GM12878 (cell line): ENCODE results near the gene C2CD5. TPM values are rescaled to one million over a fixed set of nuclear protein-coding genes. Genes with fewer than 3 reads are reported as not detected.
A peak's percentile ranks its signal among the peaks of the same experiment; 100 is the strongest.

Experiments used
- ATAC-seq: fragments of 200-7000 bp; cut with Tn5 transposase; 3 replicates; pipeline ENCODE4 v1.9.1; 2020; ENCODE audit warnings: mild to moderate bottlenecking, moderate library complexity
- BruUV-seq: library from RNA; stranded (reverse); fragments of 400-500 nt; replicated peaks from 2 replicates; lab custom pipeline; 2021; lab: Mats Ljungman, UMichigan
- CTCF ChIA-PET: fragments of 300-600 bp; sonication (Branson Sonifier 250); formaldehyde crosslinking; extraction: SDS; loops from one replicate; lab custom pipeline; 2021; ENCODE audit warnings: inconsistent platforms; lab: Yijun Ruan, JAX
- POLR2A ChIA-PET: fragments of 350-600 bp; formaldehyde crosslinking; extraction: SDS; loops from one replicate; lab custom pipeline; 2021; ENCODE audit warnings: inconsistent platforms; lab: Charles Lee
- RAD21 ChIA-PET: fragments of 300-600 bp; sonication (Branson Sonifier 250); formaldehyde crosslinking; loops from one replicate; lab custom pipeline; 2023; ENCODE audit warnings: antibody characterized with exemption; ENCODE audit not compliant: unreplicated experiment; lab: Charles Lee
- SMC1A ChIA-PET: fragments of 300-600 bp; sonication (Branson Sonifier 250); formaldehyde crosslinking; loops from one replicate; lab custom pipeline; 2023; ENCODE audit not compliant: unreplicated experiment, uncharacterized antibody; lab: Charles Lee
- DNase-seq: peaks from one replicate; pipeline ENCODE4 v3.0.0-alpha.2; 2011; ENCODE audit warnings: low read depth, low spot score
- FAIRE-seq: peaks from 3 replicates; lab custom pipeline; 2011; peaks lifted over from hg19 to GRCh38; lab: Jason Lieb, UNC
- H2AFZ ChIP-seq: 2 replicates; pipeline ENCODE4 v1.6.0; 2011; ENCODE audit warnings: low read depth, low read length, control low read depth; ENCODE audit not compliant: control insufficient read depth
- H3K27ac ChIP-seq: 2 replicates; pipeline ENCODE4 v1.5.1; 2011; ENCODE audit warnings: control low read depth; ENCODE audit not compliant: control insufficient read depth, insufficient read depth
- H3K27me3 ChIP-seq, 2 experiments: replicated peaks in 1 of 2; 2 replicates each; pipeline versions ENCODE4 v1.6.0 to v1.6.1; 2011; ENCODE audit warnings: low read length in 1 of 2; ENCODE audit not compliant: control insufficient read depth in 2 of 2, insufficient read depth in 2 of 2
- H3K36me3 ChIP-seq, 2 experiments: 2 replicates each; pipeline ENCODE4 v1.5.1; 2011; ENCODE audit warnings: low read length in 1 of 2; ENCODE audit not compliant: control insufficient read depth in 2 of 2, insufficient read depth in 2 of 2
- H3K4me1 ChIP-seq: 2 replicates; pipeline ENCODE4 v1.6.1; 2011; ENCODE audit warnings: mild to moderate bottlenecking, low read length, moderate library complexity, mixed read lengths; ENCODE audit not compliant: control insufficient read depth, insufficient read depth
- H3K4me2 ChIP-seq: 2 replicates; pipeline ENCODE4 v1.6.0; 2011; ENCODE audit warnings: control low read depth; ENCODE audit not compliant: control insufficient read depth, insufficient read depth
- H3K4me3 ChIP-seq: fragments of 200-600 bp; sonication (generic); 2 replicates; pipeline ENCODE4 v1.5.1; 2016
- H3K79me2 ChIP-seq: 2 replicates; pipeline ENCODE4 v1.6.0; 2011; ENCODE audit warnings: low read length; ENCODE audit not compliant: control insufficient read depth, insufficient read depth
- H3K9ac ChIP-seq: 2 replicates; pipeline ENCODE4 v1.8.0; 2011; ENCODE audit warnings: low read length, control low read depth, mixed read lengths; ENCODE audit not compliant: control insufficient read depth, insufficient read depth
- H3K9me3 ChIP-seq: replicated peaks from 3 replicates; pipeline ENCODE4 v1.5.1; 2011; ENCODE audit warnings: mild to moderate bottlenecking, low read length; ENCODE audit not compliant: control insufficient read depth, insufficient read depth
- H4K20me1 ChIP-seq: 2 replicates; pipeline ENCODE4 v1.6.0; 2011; ENCODE audit not compliant: control insufficient read depth, insufficient read depth
- ATF2 ChIP-seq: IDR thresholded peaks from 2 replicates; pipeline ENCODE4 v1.6.1; 2012; ENCODE audit warnings: low read length, inconsistent platforms
- ATF7 ChIP-seq: fragments of 450-650 bp; IDR thresholded peaks from 2 replicates; pipeline ENCODE4 v1.6.1; 2016; ENCODE audit warnings: low read depth, mild to moderate bottlenecking
- BHLHE40 ChIP-seq, 2 experiments: fragments of 450-650 bp in 1 of 2; IDR thresholded peaks; 2 replicates each; pipeline ENCODE4 v1.6.1; 2011 to 2017; ENCODE audit warnings: low read depth in 2 of 2, borderline replicate concordance in 1 of 2, improper control_type of control experiment in 1 of 2, low read length in 1 of 2, mild to moderate bottlenecking in 1 of 2
- CBFB ChIP-seq: IDR thresholded peaks from 2 replicates; pipeline ENCODE4 v1.6.1; 2016; ENCODE audit warnings: antibody characterized with exemption, low read depth
- CHD4 ChIP-seq: fragments of 200-600 bp; sonication (generic); IDR thresholded peaks from 2 replicates; pipeline ENCODE4 v1.6.1; 2016; ENCODE audit warnings: mild to moderate bottlenecking
- CREM ChIP-seq: IDR thresholded peaks from 2 replicates; pipeline ENCODE4 v1.6.1; 2014; ENCODE audit warnings: antibody characterized with exemption, low read depth
- EED ChIP-seq: sonication (generic); IDR thresholded peaks from 2 replicates; pipeline ENCODE4 v1.6.1; 2016; ENCODE audit warnings: antibody characterized with exemption, low read depth
- EGR1 ChIP-seq, 2 experiments: IDR thresholded peaks; 1 replicate in 1 of 2; 2 replicates in 1 of 2; pipeline ENCODE4 v1.6.1; 2011 to 2012; ENCODE audit warnings: low read depth in 2 of 2, low read length in 2 of 2, borderline replicate concordance in 1 of 2, mild to moderate bottlenecking in 1 of 2, moderate library complexity in 1 of 2
- FOS ChIP-seq: IDR thresholded peaks from 3 replicates; pipeline ENCODE4 v1.6.1; 2011; ENCODE audit warnings: borderline replicate concordance; ENCODE audit not compliant: insufficient read length; ENCODE audit errors: extremely low read depth
- FOXM1 ChIP-seq: IDR thresholded peaks from 2 replicates; pipeline ENCODE4 v1.6.1; 2012; ENCODE audit warnings: low read depth, mild to moderate bottlenecking, inconsistent platforms, low read length, moderate library complexity
- IRF4 ChIP-seq: IDR thresholded peaks from 2 replicates; pipeline ENCODE4 v1.6.1; 2011; ENCODE audit warnings: low read depth, low read length
- IRF5 ChIP-seq: fragments of 450-650 bp; IDR thresholded peaks from 2 replicates; pipeline ENCODE4 v1.6.1; 2017; ENCODE audit warnings: borderline replicate concordance
- MEF2B ChIP-seq: fragments of 450-650 bp; IDR thresholded peaks from 2 replicates; pipeline ENCODE4 v1.6.1; 2018; ENCODE audit warnings: mild to moderate bottlenecking, moderate library complexity; ENCODE audit not compliant: partially characterized antibody, poor library complexity, severe bottlenecking
- MYC ChIP-seq: IDR thresholded peaks from 2 replicates; pipeline ENCODE4 v1.6.1; 2011; ENCODE audit warnings: mild to moderate bottlenecking, low read length, moderate library complexity, inconsistent platforms; ENCODE audit not compliant: insufficient read depth, insufficient replicate concordance, insufficient read length, severe bottlenecking
- NR2F1 ChIP-seq: fragments of 450-650 bp; conservative IDR thresholded peaks from 2 replicates; pipeline ENCODE4 v1.6.1; 2017; ENCODE audit warnings: mild to moderate bottlenecking
- NRF1 ChIP-seq: conservative IDR thresholded peaks from 2 replicates; pipeline ENCODE4 v1.6.1; 2011; ENCODE audit warnings: mild to moderate bottlenecking, low read depth, low read length, improper control_type of control experiment
- RELB ChIP-seq: fragments of 450-650 bp; IDR thresholded peaks from 2 replicates; pipeline ENCODE4 v1.6.1; 2017; ENCODE audit warnings: low read depth, mild to moderate bottlenecking, moderate library complexity
- RUNX3 ChIP-seq: IDR thresholded peaks from 2 replicates; pipeline ENCODE4 v1.6.1; 2012; ENCODE audit warnings: low read length, inconsistent platforms
- SRF ChIP-seq, 2 experiments: IDR thresholded peaks; 2 replicates each; pipeline ENCODE4 v1.6.1; 2011; ENCODE audit warnings: low read depth in 2 of 2, low read length in 2 of 2, mild to moderate bottlenecking in 1 of 2, moderate library complexity in 1 of 2
- WGBS: methylation state at CpG from one replicate; pipeline ENCODE4 v1.1.6; 2016; ENCODE audit warnings: low lambda C conversion rate; ENCODE audit not compliant: insufficient replicate concordance, insufficient coverage; ENCODE audit errors: missing lambda C conversion rate; 5-methylcytosine and 5-hydroxymethylcytosine counted together
- in situ Hi-C: fragments of 300-500 bp; cut with MboI; formaldehyde crosslinking; loops from 9 replicates; pipeline ENCODE4 v1.14.3; 2018; ENCODE audit warnings: mixed read lengths
- intact Hi-C: fragments of 100-400 bp; cut with micrococcal nuclease; formaldehyde crosslinking; loops from one replicate; pipeline ENCODE4 v1.14.2; 2022; ENCODE audit not compliant: unreplicated experiment
- polyA plus RNA-seq, 11 experiments: library from polyadenylated mRNA; depleted of rRNA in 4 of 11; unstranded in 6 of 11; stranded (reverse) in 5 of 11; fragments of >200 nt; fragmentation: Nextera tagmentation in 4 of 11; fragmentation: Illumina TruSeq in 1 of 11; extraction: Ambion mirVana in 4 of 11; extraction: Trizol in 1 of 11; gene quantifications; 1 replicate in 1 of 11; 2 replicates in 10 of 11; pipeline versions ENCODE4 v1.2.1 to v1.2.3, GENCODE V29; 2011 to 2016; ENCODE audit warnings: inconsistent platforms in 2 of 11, missing spikeins in 2 of 11, low read depth in 1 of 11
- total RNA-seq, 4 experiments: library from RNA; depleted of rRNA in 3 of 4; stranded (reverse); fragments of >200 nt in 3 of 4; fragmentation: Illumina TruSeq in 1 of 4; extraction: Trizol in 1 of 4; gene quantifications; 2 replicates each; pipeline versions ENCODE4 v1.2.1 to v1.2.3, GENCODE V29; 2013 to 2021

C2CD5 gene
- total and polyA plus RNA-seq, 10 of the 15 experiments (the other 5 are each of a cell fraction or from before 2014, with no cell fraction given) = 7.7 to 55.0 (median 27.0) TPM

- SMC1A ChIA-PET = interaction anchor here (0.6 to 1.2 kb wide), 3 partner anchors 9 to 16 kb away, joined by 3 to 5 read pairs (median 5); no protein-coding TSS in a partner anchor
- Histone ChIP-seq H3K4me1 (no peaks in the 10 kb centered on the region; the same call in 1 of the 2 replicates), H2AFZ (peak overlapping the region; percentile 9), H3K79me2 (no peaks in the 10 kb centered on the region), H3K4me3 (no peak overlapping the region), H3K27me3 (no peaks in the 10 kb centered on the region), H3K9ac (no peak overlapping the region), H4K20me1 (no peaks in the 10 kb centered on the region), H3K4me2 (no peak overlapping the region), H3K36me3 (no peaks in the 10 kb centered on the region), H3K9me3 (no peaks in the 10 kb centered on the region), H3K27ac (0 out of 2 replicates have a peak overlapping the region, but pooled peaks have one; percentile 27)
- no TSS peak for BruUV-seq
- FAIRE-seq (no peak), ATAC-seq (peak; percentile 62), DNase-seq (no peak)
- WGBS = 5% methylated on average over 2 of the region's 2 CpGs
- in situ Hi-C loops (no loop called here), intact Hi-C loops (loop anchor here (5.0 kb wide), 1 partner anchor 154 kb away; no protein-coding TSS in a partner anchor)
- CTCF ChIA-PET = interaction anchor here (1.2 to 1.5 kb wide), 2 partner anchors 13 to 18 kb away, joined by 4 read pairs; no protein-coding TSS in a partner anchor
- POLR2A ChIA-PET = interaction anchor here (0.6 kb wide), 1 partner anchor 105 kb away, joined by 4 read pairs; no protein-coding TSS in a partner anchor
- RAD21 ChIA-PET = no interaction called here
- TF ChIP-seq ATF2 (peak; percentile 63), EED (no peak), MEF2B (no peak), FOXM1 (0 out of 2 replicates have a peak, but pooled peaks have one; percentile 35), RUNX3 (peak; percentile 38; the same call in 1 of the 2 replicates), NR2F1 (no peak), ATF7 (peak; percentile 63), CHD4 (no peak), CBFB (no peak), RELB (0 out of 2 replicates have a peak, but pooled peaks have one; percentile 12), FOS (no peak), EGR1 (IDR thresholded peaks at IDR 0.05; ENCODE audit: borderline replicate concordance in 1 of 2, low read depth in 2 of 2, low read length in 2 of 2) (no peak), SRF (IDR thresholded peaks at IDR 0.05; ENCODE audit: low read depth in 2 of 2, low read length in 2 of 2) (no peak), IRF5 (no peak), CREM (no peak; the same call in 1 of the 2 replicates), IRF4 (no peak), NRF1 (no peak), BHLHE40 (IDR thresholded peaks at IDR 0.05; ENCODE audit: borderline replicate concordance in 1 of 2, low read depth in 2 of 2, low read length in 1 of 2) (no peak), MYC (no peak)
Observed at GRCh38 chr12:22477894-22478287, 66.5 kb downstream of the C2CD5 start.
